SK-N-MC (cell line): ENCODE results near the gene DGKB.

Experiments
- EZH2 ChIP-seq: fragments of 200-600 bp; sonication (generic); IDR thresholded peaks from one replicate; pipeline ENCODE4 v1.6.1; 2017; ENCODE audit warnings: antibody characterized with exemption
- FOXP2 ChIP-seq: optimal IDR thresholded peaks from 2 replicates; pipeline ENCODE3; 2011; ENCODE audit warnings: mild to moderate bottlenecking, moderate library complexity; ENCODE audit not compliant: insufficient read depth; ENCODE audit errors: extremely low read length, control extremely low read depth
- POLR2AphosphoS5 ChIP-seq: IDR thresholded peaks from 2 replicates; pipeline ENCODE4 v1.6.1; 2012; ENCODE audit warnings: mild to moderate bottlenecking, low read depth, low read length, borderline replicate concordance

GRCh38 chr7:14807507-14807906, 95.0 kb downstream of the DGKB start:
- TF ChIP-seq EZH2 (no peak), POLR2AphosphoS5 (no peak), FOXP2 (no peak)
